Activated CD8-positive, alpha-beta memory T cell treated with anti-CD3 and anti-CD28 coated beads for 48 hours (primary cell): ENCODE results near the gene EML5.
"Not testable (repeated sequence)": the region's sequence is repeated elsewhere in the genome, so short reads cannot be mapped to it uniquely, and the experiment has no call there.

Experiments used
- DNase-seq, 3 experiments: peaks; one replicate each; pipeline ENCODE4 v3.0.0-alpha.2; 2020; ENCODE audit warnings: low read depth in 2 of 3, low spot score in 2 of 3

Gene EML5

GRCh38 chr14:88804035-88804434, 11.3 kb upstream of the EML5 start:
- DNase-seq: no peak

GRCh38 chr14:88802596-88802995, 9.8 kb upstream of the EML5 start:
- no peak for DNase-seq

GRCh38 chr14:88799522-88799921, 6.8 kb upstream of the EML5 start:
- DNase-seq: no peak

- DNase-seq: no peak
These were observed 5.4 kb upstream of the EML5 start for GRCh38 chr14:88798156-88798555.

- DNase-seq: no peak
These were observed 489 bp upstream of the EML5 start for GRCh38 chr14:88793259-88793625.

GRCh38 chr14:88791629-88792472, 902 bp downstream of the EML5 start:
- peak in 2 of 3 experiments; percentile 1 to 16 for DNase-seq

- no peak for DNase-seq
These were observed 1.5 kb downstream of the EML5 start for GRCh38 chr14:88791252-88791621.

GRCh38 chr14:88790501-88791251, 2.1 kb downstream of the EML5 start:
- DNase-seq: no peak

GRCh38 chr14:88789573-88789972, 3.2 kb downstream of the EML5 start:
- DNase-seq: not testable (repeated sequence)

- DNase-seq: no peak
These were observed 6.0 kb downstream of the EML5 start for GRCh38 chr14:88786715-88787114.

- no peak for DNase-seq
These were observed 6.8 kb downstream of the EML5 start for GRCh38 chr14:88785911-88786310.

- no peak for DNase-seq
These were observed 17.2 kb downstream of the EML5 start for GRCh38 chr14:88775532-88775931.

GRCh38 chr14:88770736-88771135, 22.0 kb downstream of the EML5 start:
- no peak for DNase-seq

GRCh38 chr14:88765130-88765529, 27.6 kb downstream of the EML5 start:
- no peak for DNase-seq

- DNase-seq: no peak
These were observed 38.9 kb downstream of the EML5 start for GRCh38 chr14:88753873-88754272.

- DNase-seq: no peak
These were observed 41.8 kb downstream of the EML5 start for GRCh38 chr14:88750945-88751344.

- no peak for DNase-seq
These were observed 42.3 kb downstream of the EML5 start for GRCh38 chr14:88750413-88750812.

- no peak for DNase-seq
These were observed 43.6 kb downstream of the EML5 start for GRCh38 chr14:88749139-88749538.

- no peak for DNase-seq
These were observed 44.5 kb downstream of the EML5 start for GRCh38 chr14:88748288-88748687.

GRCh38 chr14:88746052-88746451, 46.7 kb downstream of the EML5 start:
- DNase-seq: no peak

GRCh38 chr14:88737245-88737644, 55.5 kb downstream of the EML5 start:
- no peak for DNase-seq

GRCh38 chr14:88733121-88733520, 59.6 kb downstream of the EML5 start:
- DNase-seq: no peak

GRCh38 chr14:88729159-88729558, 63.6 kb downstream of the EML5 start:
- no peak for DNase-seq
